ENCODE data around the gene SIRPB2.

DNA sequence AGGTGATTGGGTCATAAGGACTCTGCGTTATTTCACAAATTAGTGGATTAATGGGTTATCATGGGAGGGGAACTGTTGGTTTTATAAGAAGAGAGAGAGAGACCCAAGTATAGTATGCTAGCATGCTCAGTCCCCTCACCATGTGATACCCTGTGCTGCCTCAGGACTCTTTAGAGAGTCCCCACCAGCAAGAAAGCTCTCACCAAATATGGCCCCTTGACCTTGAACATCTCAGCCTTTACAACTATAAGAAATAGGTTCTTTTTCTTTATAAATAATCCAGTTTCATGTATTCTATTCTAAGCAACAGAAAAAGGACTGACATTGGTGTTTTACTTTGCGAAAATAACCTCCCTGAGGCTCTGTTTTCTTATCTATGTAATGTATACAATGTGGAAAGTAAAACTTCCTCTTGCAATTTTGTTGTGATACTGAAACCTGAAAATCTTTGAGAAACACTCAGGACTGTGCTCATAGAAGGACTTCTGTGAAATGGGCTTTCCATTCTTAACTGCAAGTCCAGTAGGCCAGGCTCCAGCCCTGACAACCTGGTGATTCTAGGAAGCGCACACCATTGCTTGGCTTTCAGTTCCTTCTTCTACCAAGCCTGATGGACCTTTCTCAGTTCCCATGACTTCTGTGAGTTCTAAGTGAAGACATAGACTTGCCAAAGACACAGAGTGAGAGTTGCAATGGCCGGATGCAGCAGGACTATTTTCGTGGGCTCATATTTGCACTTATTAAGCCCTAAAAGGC is 44.4 kb upstream of the SIRPB2 start:
- TF ChIP-seq CTCF (conservative IDR thresholded peaks at IDR 0.05 in 1 of 2, IDR thresholded peaks at IDR 0.05 in 1 of 2; ENCODE audit: low read depth in 1 of 2, low read length in 2 of 2) (no peak), EZH2 (IDR thresholded peaks at IDR 0.05; ENCODE audit: low read length, missing control alignments) (no peak)

All from fibroblast of lung (primary cell).